ENCODE results near the gene RAB17.
"Not testable (repeated sequence)": the region's sequence is repeated elsewhere in the genome, so short reads cannot be mapped to it uniquely, and the experiment has no call there.

The RAB17 gene

GRCh38 chr2:237625216-237625705 is 34.7 kb upstream of the RAB17 start:
- no peak for DNase-seq (ENCODE audit: low read depth in 2 of 3, low spot score in 1 of 3)

GRCh38 chr2:237624565-237624964 is 34.0 kb upstream of the RAB17 start:
- no peak for DNase-seq (ENCODE audit: low read depth in 2 of 3, low spot score in 1 of 3)

- DNase-seq (ENCODE audit: low read depth in 2 of 3, low spot score in 1 of 3), result no peak
These were observed 33.2 kb upstream of the RAB17 start for GRCh38 chr2:237623428-237624403.

- no peak for DNase-seq (ENCODE audit: low read depth in 2 of 3, low spot score in 1 of 3)
These were observed 27.9 kb upstream of the RAB17 start for GRCh38 chr2:237618449-237618848.

- DNase-seq (ENCODE audit: low read depth in 2 of 3, low spot score in 1 of 3), result no peak
These were observed 27.1 kb upstream of the RAB17 start for GRCh38 chr2:237617587-237617982.

- no peak for DNase-seq (ENCODE audit: low read depth in 2 of 3, low spot score in 1 of 3)
These were observed 26.4 kb upstream of the RAB17 start for GRCh38 chr2:237616734-237617586.

- DNase-seq (ENCODE audit: low read depth in 2 of 3, low spot score in 1 of 3), result no peak
These were observed 25.8 kb upstream of the RAB17 start for GRCh38 chr2:237616373-237616733.

GRCh38 chr2:237615631-237616249 is 25.2 kb upstream of the RAB17 start:
- DNase-seq (ENCODE audit: low read depth in 2 of 3, low spot score in 1 of 3), result no peak

GRCh38 chr2:237614151-237614720 is 23.7 kb upstream of the RAB17 start:
- no peak for DNase-seq (ENCODE audit: low read depth in 2 of 3, low spot score in 1 of 3)

GRCh38 chr2:237613679-237614078 is 23.1 kb upstream of the RAB17 start:
- DNase-seq (ENCODE audit: low read depth in 2 of 3, low spot score in 1 of 3), result no peak

- no peak for DNase-seq (ENCODE audit: low read depth in 2 of 3, low spot score in 1 of 3)
These were observed 22.2 kb upstream of the RAB17 start for GRCh38 chr2:237612527-237613357.

- not testable (repeated sequence) for DNase-seq (ENCODE audit: low read depth in 2 of 3, low spot score in 1 of 3)
These were observed 16.0 kb upstream of the RAB17 start for GRCh38 chr2:237606522-237606921.

GRCh38 chr2:237604960-237605359 is 14.4 kb upstream of the RAB17 start:
- no peak for DNase-seq (ENCODE audit: low read depth in 2 of 3, low spot score in 1 of 3)

- DNase-seq (ENCODE audit: low read depth in 2 of 3, low spot score in 1 of 3), result no peak
These were observed 13.9 kb upstream of the RAB17 start for GRCh38 chr2:237604391-237604790.

- DNase-seq (ENCODE audit: low read depth in 2 of 3, low spot score in 1 of 3), result peak in 2 of 3 donors; percentile 23 to 31
These were observed 13.3 kb upstream of the RAB17 start for GRCh38 chr2:237603718-237604362.

- no peak for DNase-seq (ENCODE audit: low read depth in 2 of 3, low spot score in 1 of 3)
These were observed 12.6 kb upstream of the RAB17 start for GRCh38 chr2:237603049-237603717.

GRCh38 chr2:237602409-237602808 is 11.9 kb upstream of the RAB17 start:
- DNase-seq (ENCODE audit: low read depth in 2 of 3, low spot score in 1 of 3), result no peak

GRCh38 chr2:237601453-237602116 is 11.1 kb upstream of the RAB17 start:
- no peak for DNase-seq (ENCODE audit: low read depth in 2 of 3, low spot score in 1 of 3)

Measured in stimulated activated CD4-positive, alpha-beta T cell treated with anti-CD3 and anti-CD28 coated beads, Interleukin-12 subunit alpha, Interleukin-12 subunit beta, amount 100 ng/mL, for 48 hours (primary cell).